Activated CD8-positive, alpha-beta memory T cell treated with anti-CD3 and anti-CD28 coated beads for 48 hours (primary cell): ENCODE measurements around the gene PRDX3.
A peak's percentile ranks its signal among the peaks of the same experiment; 100 is the strongest.

Source experiments
- DNase-seq, 3 experiments: peaks; one replicate each; pipeline ENCODE4 v3.0.0-alpha.2; 2020; ENCODE audit warnings: low read depth in 2 of 3, low spot score in 2 of 3

Gene PRDX3

GRCh38 chr10:119131512-119132240, 46.9 kb downstream of the PRDX3 start:
- peak in 2 of 3 experiments; percentile 4 to 29 for DNase-seq

DNA sequence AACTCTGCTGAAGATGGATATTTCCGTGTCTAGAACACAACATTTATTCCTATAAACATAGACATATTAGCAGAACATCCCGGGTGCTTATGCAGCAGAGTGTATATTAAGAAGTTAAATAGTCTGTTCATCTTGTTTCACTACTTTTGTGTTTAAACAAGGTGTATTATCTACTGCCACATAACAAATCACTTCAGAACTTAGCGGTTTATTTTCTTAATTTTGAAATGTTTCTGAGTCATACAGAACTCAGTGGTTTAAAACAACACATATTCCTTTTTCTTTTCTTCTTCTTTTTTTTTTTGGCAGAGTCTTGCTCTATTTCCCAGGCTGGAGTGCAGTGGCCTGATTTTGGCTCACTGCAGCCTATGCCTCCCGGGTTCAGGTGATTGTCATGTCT, 48.9 kb downstream of the PRDX3 start:
- no peak for DNase-seq

DNA sequence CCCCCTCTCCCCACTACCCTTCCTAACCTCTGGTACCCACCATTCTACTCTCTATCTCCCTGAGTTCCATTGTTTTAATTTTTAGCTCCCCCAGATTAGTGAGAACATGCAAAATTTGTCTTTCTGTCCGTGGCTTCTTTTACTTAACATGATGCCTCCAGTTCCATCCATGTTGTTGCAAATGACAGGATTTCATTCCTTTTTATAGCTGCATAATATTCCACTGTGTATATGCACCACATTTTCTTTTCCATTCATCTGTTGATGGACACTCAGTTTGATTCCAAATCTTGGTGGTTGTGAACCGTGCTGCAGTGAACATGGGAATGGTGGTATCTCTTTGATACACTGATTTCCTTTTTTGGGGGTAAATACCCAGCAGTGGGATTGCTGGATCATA, 52.7 kb downstream of the PRDX3 start:
- no peak for DNase-seq

DNA sequence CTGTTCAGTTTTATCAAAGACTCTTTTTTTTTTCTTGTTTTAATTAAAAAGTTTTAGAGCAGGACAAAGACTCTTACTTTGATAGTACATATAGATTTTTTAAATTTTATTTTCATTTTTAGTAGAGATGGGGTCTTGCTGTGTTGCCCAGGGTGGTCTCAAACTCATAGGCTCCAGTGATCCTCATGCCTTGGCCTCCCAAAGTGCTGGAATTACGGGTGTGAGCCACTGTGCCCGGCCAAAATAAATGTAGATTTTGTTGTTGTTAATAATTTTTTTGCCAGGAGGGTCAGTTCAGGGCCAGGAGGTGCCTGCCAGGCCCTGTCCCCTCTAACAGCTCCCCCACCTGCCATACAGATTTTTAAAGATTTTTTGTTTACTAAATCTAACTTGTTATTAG, 57.7 kb downstream of the PRDX3 start:
- no peak for DNase-seq

- no peak for DNase-seq
These were observed 58.2 kb downstream of the PRDX3 start for GRCh38 chr10:119120413-119120867.

DNA sequence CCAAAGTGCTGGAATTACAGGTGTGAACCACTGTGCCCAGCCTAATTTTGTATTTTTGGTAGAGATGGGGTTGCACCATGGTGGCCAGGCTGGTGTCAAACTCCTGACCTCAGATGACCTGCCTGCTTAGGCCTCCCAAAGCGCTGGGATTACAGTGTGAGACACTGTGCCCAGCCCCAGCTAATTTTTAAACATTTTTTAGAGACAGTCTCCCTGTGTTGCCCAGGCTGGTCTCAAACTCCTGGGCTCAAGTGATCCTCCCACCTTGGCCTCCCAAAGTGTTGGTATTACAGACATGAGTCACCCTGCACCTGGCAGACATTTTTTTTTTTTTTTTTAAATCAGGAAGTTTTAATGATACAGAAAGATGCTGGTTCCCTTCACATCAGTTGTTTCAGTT, 59.2 kb downstream of the PRDX3 start:
- DNase-seq, result no peak

GRCh38 chr10:119118231-119118630, 60.4 kb downstream of the PRDX3 start:
- no peak for DNase-seq
